GM12878 (cell line): ENCODE results near the gene TCF7L2. TPM values are rescaled to one million over a fixed set of nuclear protein-coding genes. Genes with fewer than 3 reads are reported as not detected.

ENCODE experiments used
- ATAC-seq: fragments of 200-7000 bp; cut with Tn5 transposase; 3 replicates; pipeline ENCODE4 v1.9.1; 2020; ENCODE audit warnings: mild to moderate bottlenecking, moderate library complexity
- BruUV-seq: library from RNA; stranded (reverse); fragments of 400-500 nt; replicated peaks from 2 replicates; lab custom pipeline; 2021; lab: Mats Ljungman, UMichigan
- CTCF ChIA-PET: fragments of 300-600 bp; sonication (Branson Sonifier 250); formaldehyde crosslinking; extraction: SDS; loops from one replicate; lab custom pipeline; 2021; ENCODE audit warnings: inconsistent platforms; lab: Yijun Ruan, JAX
- POLR2A ChIA-PET: fragments of 350-600 bp; formaldehyde crosslinking; extraction: SDS; loops from one replicate; lab custom pipeline; 2021; ENCODE audit warnings: inconsistent platforms; lab: Charles Lee
- RAD21 ChIA-PET: fragments of 300-600 bp; sonication (Branson Sonifier 250); formaldehyde crosslinking; loops from one replicate; lab custom pipeline; 2023; ENCODE audit warnings: antibody characterized with exemption; ENCODE audit not compliant: unreplicated experiment; lab: Charles Lee
- SMC1A ChIA-PET: fragments of 300-600 bp; sonication (Branson Sonifier 250); formaldehyde crosslinking; loops from one replicate; lab custom pipeline; 2023; ENCODE audit not compliant: unreplicated experiment, uncharacterized antibody; lab: Charles Lee
- DNase-seq: peaks from one replicate; pipeline ENCODE4 v3.0.0-alpha.2; 2011; ENCODE audit warnings: low read depth, low spot score
- FAIRE-seq: peaks from 3 replicates; lab custom pipeline; 2011; peaks lifted over from hg19 to GRCh38; lab: Jason Lieb, UNC
- H2AFZ ChIP-seq: 2 replicates; pipeline ENCODE4 v1.6.0; 2011; ENCODE audit warnings: low read depth, low read length, control low read depth; ENCODE audit not compliant: control insufficient read depth
- H3K27ac ChIP-seq: 2 replicates; pipeline ENCODE4 v1.5.1; 2011; ENCODE audit warnings: control low read depth; ENCODE audit not compliant: control insufficient read depth, insufficient read depth
- H3K27me3 ChIP-seq, 2 experiments: replicated peaks in 1 of 2; 2 replicates each; pipeline versions ENCODE4 v1.6.0 to v1.6.1; 2011; ENCODE audit warnings: low read length in 1 of 2; ENCODE audit not compliant: control insufficient read depth in 2 of 2, insufficient read depth in 2 of 2
- H3K36me3 ChIP-seq, 2 experiments: 2 replicates each; pipeline ENCODE4 v1.5.1; 2011; ENCODE audit warnings: low read length in 1 of 2; ENCODE audit not compliant: control insufficient read depth in 2 of 2, insufficient read depth in 2 of 2
- H3K4me1 ChIP-seq: 2 replicates; pipeline ENCODE4 v1.6.1; 2011; ENCODE audit warnings: mild to moderate bottlenecking, low read length, moderate library complexity, mixed read lengths; ENCODE audit not compliant: control insufficient read depth, insufficient read depth
- H3K4me2 ChIP-seq: 2 replicates; pipeline ENCODE4 v1.6.0; 2011; ENCODE audit warnings: control low read depth; ENCODE audit not compliant: control insufficient read depth, insufficient read depth
- H3K4me3 ChIP-seq: fragments of 200-600 bp; sonication (generic); 2 replicates; pipeline ENCODE4 v1.5.1; 2016
- H3K79me2 ChIP-seq: 2 replicates; pipeline ENCODE4 v1.6.0; 2011; ENCODE audit warnings: low read length; ENCODE audit not compliant: control insufficient read depth, insufficient read depth
- H3K9ac ChIP-seq: 2 replicates; pipeline ENCODE4 v1.8.0; 2011; ENCODE audit warnings: low read length, control low read depth, mixed read lengths; ENCODE audit not compliant: control insufficient read depth, insufficient read depth
- H3K9me3 ChIP-seq: replicated peaks from 3 replicates; pipeline ENCODE4 v1.5.1; 2011; ENCODE audit warnings: mild to moderate bottlenecking, low read length; ENCODE audit not compliant: control insufficient read depth, insufficient read depth
- H4K20me1 ChIP-seq: 2 replicates; pipeline ENCODE4 v1.6.0; 2011; ENCODE audit not compliant: control insufficient read depth, insufficient read depth
- ASH2L ChIP-seq: fragments of 300-600, 200-600 bp; sonication (generic); IDR thresholded peaks from 2 replicates; pipeline ENCODE4 v1.6.1; 2017; ENCODE audit warnings: low read depth, mild to moderate bottlenecking, borderline replicate concordance
- BMI1 ChIP-seq: fragments of 450-650 bp; IDR thresholded peaks from 2 replicates; pipeline ENCODE4 v1.6.1; 2016; ENCODE audit warnings: mild to moderate bottlenecking, moderate library complexity, borderline replicate concordance
- ETV6 ChIP-seq, 2 experiments: fragments of 450-650 bp in 1 of 2; IDR thresholded peaks in 1 of 2; conservative IDR thresholded peaks in 1 of 2; 2 replicates each; pipeline ENCODE4 v1.6.1; 2014; ENCODE audit warnings: antibody characterized with exemption in 1 of 2, borderline replicate concordance in 1 of 2, low read depth in 1 of 2, mild to moderate bottlenecking in 1 of 2, moderate library complexity in 1 of 2
- GABPA ChIP-seq: IDR thresholded peaks from 2 replicates; pipeline ENCODE4 v1.6.1; 2014; ENCODE audit warnings: antibody characterized with exemption, low read depth, mild to moderate bottlenecking, inconsistent platforms
- HCFC1 ChIP-seq: fragments of 150-350 bp; IDR thresholded peaks from 2 replicates; pipeline ENCODE4 v1.6.1; 2014; ENCODE audit warnings: low read length
- HDAC2 ChIP-seq: fragments of 200-600 bp; sonication (generic); IDR thresholded peaks from 2 replicates; pipeline ENCODE4 v1.6.1; 2017
- IKZF1 ChIP-seq: fragments of 450-650 bp; conservative IDR thresholded peaks from 2 replicates; pipeline ENCODE4 v1.6.1; 2017; ENCODE audit warnings: antibody characterized with exemption, mild to moderate bottlenecking
- NBN ChIP-seq: fragments of 450-650 bp; IDR thresholded peaks from 2 replicates; pipeline ENCODE4 v1.6.1; 2016
- NKRF ChIP-seq: fragments of 450-650 bp; conservative IDR thresholded peaks from 2 replicates; pipeline ENCODE4 v1.6.1; 2017; ENCODE audit warnings: mild to moderate bottlenecking, moderate library complexity
- PKNOX1 ChIP-seq: fragments of 450-650 bp; IDR thresholded peaks from 2 replicates; pipeline ENCODE4 v1.6.1; 2016; ENCODE audit warnings: mild to moderate bottlenecking
- RBBP5 ChIP-seq: fragments of 200-600 bp; sonication (generic); conservative IDR thresholded peaks from 2 replicates; pipeline ENCODE4 v1.6.1; 2016
- SIN3A ChIP-seq: IDR thresholded peaks from 2 replicates; pipeline ENCODE4 v1.6.1; 2012; ENCODE audit warnings: low read depth, low read length, improper control_type of control experiment
- SMARCA5 ChIP-seq: fragments of 450-650 bp; IDR thresholded peaks from 2 replicates; pipeline ENCODE4 v1.6.1; 2017; ENCODE audit warnings: mild to moderate bottlenecking
- TCF12 ChIP-seq: IDR thresholded peaks from 2 replicates; pipeline ENCODE4 v1.6.1; 2011; ENCODE audit warnings: low read depth, mild to moderate bottlenecking, low read length
- ZNF622 ChIP-seq: fragments of 450-650 bp; IDR thresholded peaks from 2 replicates; pipeline ENCODE4 v1.6.1; 2017; ENCODE audit warnings: mild to moderate bottlenecking, inconsistent platforms
- ZSCAN29 ChIP-seq: fragments of 450-650 bp; IDR thresholded peaks from 2 replicates; pipeline ENCODE4 v1.6.1; 2017; ENCODE audit warnings: mild to moderate bottlenecking, moderate library complexity
- WGBS: methylation state at CpG from one replicate; pipeline ENCODE4 v1.1.6; 2016; ENCODE audit warnings: low lambda C conversion rate; ENCODE audit not compliant: insufficient replicate concordance, insufficient coverage; ENCODE audit errors: missing lambda C conversion rate; 5-methylcytosine and 5-hydroxymethylcytosine counted together
- in situ Hi-C: fragments of 300-500 bp; cut with MboI; formaldehyde crosslinking; loops from 9 replicates; pipeline ENCODE4 v1.14.3; 2018; ENCODE audit warnings: mixed read lengths
- intact Hi-C: fragments of 100-400 bp; cut with micrococcal nuclease; formaldehyde crosslinking; loops from one replicate; pipeline ENCODE4 v1.14.2; 2022; ENCODE audit not compliant: unreplicated experiment
- polyA plus RNA-seq, 11 experiments: library from polyadenylated mRNA; depleted of rRNA in 4 of 11; unstranded in 6 of 11; stranded (reverse) in 5 of 11; fragments of >200 nt; fragmentation: Nextera tagmentation in 4 of 11; fragmentation: Illumina TruSeq in 1 of 11; extraction: Ambion mirVana in 4 of 11; extraction: Trizol in 1 of 11; gene quantifications; 1 replicate in 1 of 11; 2 replicates in 10 of 11; pipeline versions ENCODE4 v1.2.1 to v1.2.3, GENCODE V29; 2011 to 2016; ENCODE audit warnings: inconsistent platforms in 2 of 11, missing spikeins in 2 of 11, low read depth in 1 of 11
- total RNA-seq, 4 experiments: library from RNA; depleted of rRNA in 3 of 4; stranded (reverse); fragments of >200 nt in 3 of 4; fragmentation: Illumina TruSeq in 1 of 4; extraction: Trizol in 1 of 4; gene quantifications; 2 replicates each; pipeline versions ENCODE4 v1.2.1 to v1.2.3, GENCODE V29; 2013 to 2021
- TF ChIP-seq, protein P1 (sequence below): fragments of 450-650 bp; IDR thresholded peaks from 2 replicates; pipeline ENCODE4 v1.6.1; 2017; ENCODE audit warnings: low read depth, mild to moderate bottlenecking, moderate library complexity

TCF7L2 gene
- total and polyA plus RNA-seq, 10 of the 15 experiments (the other 5 are each of a cell fraction or from before 2014, with no cell fraction given) = 0.02 to 1.1 (median 0.35) TPM; not detected in 4

GRCh38 chr10:113127901-113128283 is 177.8 kb downstream of the TCF7L2 start (continued):
- TF ChIP-seq, protein P1, sequence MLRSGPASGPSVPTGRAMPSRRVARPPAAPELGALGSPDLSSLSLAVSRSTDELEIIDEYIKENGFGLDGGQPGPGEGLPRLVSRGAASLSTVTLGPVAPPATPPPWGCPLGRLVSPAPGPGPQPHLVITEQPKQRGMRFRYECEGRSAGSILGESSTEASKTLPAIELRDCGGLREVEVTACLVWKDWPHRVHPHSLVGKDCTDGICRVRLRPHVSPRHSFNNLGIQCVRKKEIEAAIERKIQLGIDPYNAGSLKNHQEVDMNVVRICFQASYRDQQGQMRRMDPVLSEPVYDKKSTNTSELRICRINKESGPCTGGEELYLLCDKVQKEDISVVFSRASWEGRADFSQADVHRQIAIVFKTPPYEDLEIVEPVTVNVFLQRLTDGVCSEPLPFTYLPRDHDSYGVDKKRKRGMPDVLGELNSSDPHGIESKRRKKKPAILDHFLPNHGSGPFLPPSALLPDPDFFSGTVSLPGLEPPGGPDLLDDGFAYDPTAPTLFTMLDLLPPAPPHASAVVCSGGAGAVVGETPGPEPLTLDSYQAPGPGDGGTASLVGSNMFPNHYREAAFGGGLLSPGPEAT = no peak
- TF ChIP-seq SIN3A = no peak
- TF ChIP-seq GABPA = no peak
- TF ChIP-seq BMI1 = no peak
- TF ChIP-seq, all 136 proteins: peak for 0

DNA sequence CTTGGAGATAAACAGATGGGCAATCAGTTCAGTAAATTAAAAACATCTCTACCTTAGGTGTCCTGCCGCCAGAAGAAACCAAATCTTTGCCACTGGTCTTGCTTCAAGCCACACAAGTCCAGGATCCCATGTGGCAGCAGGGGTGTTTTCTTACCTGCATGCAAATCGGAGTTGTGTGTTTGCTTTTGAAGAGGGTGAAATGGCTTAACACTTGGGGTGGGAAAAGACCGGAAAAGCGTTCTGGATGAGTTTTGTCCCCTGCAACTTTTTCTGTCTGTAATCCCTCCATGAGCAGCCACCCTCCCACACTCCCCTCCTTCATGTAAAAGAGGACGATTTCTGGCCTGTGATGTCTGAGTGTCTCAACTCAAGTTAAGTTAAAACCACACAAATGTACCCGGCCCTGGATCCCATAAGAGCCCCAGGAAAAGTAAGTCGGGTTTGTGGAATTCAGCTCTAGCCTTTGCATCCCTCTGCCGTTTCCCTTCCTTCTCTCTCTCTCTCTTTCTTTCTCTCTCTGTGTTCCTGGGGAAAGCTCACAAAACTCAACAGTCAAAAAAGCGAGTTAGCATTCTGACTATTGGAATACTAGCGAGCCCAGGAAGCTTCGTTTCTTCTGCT is 178.5 kb downstream of the TCF7L2 start:
- Histone ChIP-seq H4K20me1 (no peaks in the 10 kb centered on the region), H3K9me3 (no peaks in the 10 kb centered on the region), H3K27me3 (peaks cover 0 to 8% of the 10 kb centered on the region in 2 experiments; a peak in 2 of 4 replicates), H2AFZ (no peak overlapping the region), H3K9ac (no peak overlapping the region), H3K27ac (no peak overlapping the region), H3K4me3 (no peak overlapping the region), H3K4me2 (no peak overlapping the region), H3K4me1 (no peaks in the 10 kb centered on the region), H3K79me2 (no peaks in the 10 kb centered on the region), H3K36me3 (no peaks in the 10 kb centered on the region)
- FAIRE-seq (no peak), ATAC-seq (no peak), DNase-seq (no peak)
- intact Hi-C loops (loop anchor here (5.0 kb wide), 1 partner anchor 406 kb away; no protein-coding TSS in a partner anchor), in situ Hi-C loops (no loop called here)
- BruUV-seq = no TSS peak
- ChIA-PET RAD21 (no interaction called here), POLR2A (no interaction called here), SMC1A (no interaction called here), CTCF (no interaction called here)
- WGBS = 34% methylated on average over 11 of the region's 11 CpGs
- no peak for TF ChIP-seq IKZF1
- TF ChIP-seq RBBP5 = no peak
- TF ChIP-seq PKNOX1 = no peak
- no peak for TF ChIP-seq ZSCAN29
- TF ChIP-seq NKRF = no peak
- TF ChIP-seq ASH2L = no peak
- TF ChIP-seq ZNF622 = no peak
- no peak for TF ChIP-seq SMARCA5
- TF ChIP-seq ETV6 (conservative IDR thresholded peaks at IDR 0.05 in 1 of 2, IDR thresholded peaks at IDR 0.05 in 1 of 2; ENCODE audit: borderline replicate concordance in 1 of 2, low read depth in 1 of 2) = no peak
- TF ChIP-seq HCFC1 = no peak
- TF ChIP-seq HDAC2 = no peak
- TF ChIP-seq NBN = no peak
- no peak for TF ChIP-seq TCF12
